ENCODE measurements around the gene HMOX2.

DNA sequence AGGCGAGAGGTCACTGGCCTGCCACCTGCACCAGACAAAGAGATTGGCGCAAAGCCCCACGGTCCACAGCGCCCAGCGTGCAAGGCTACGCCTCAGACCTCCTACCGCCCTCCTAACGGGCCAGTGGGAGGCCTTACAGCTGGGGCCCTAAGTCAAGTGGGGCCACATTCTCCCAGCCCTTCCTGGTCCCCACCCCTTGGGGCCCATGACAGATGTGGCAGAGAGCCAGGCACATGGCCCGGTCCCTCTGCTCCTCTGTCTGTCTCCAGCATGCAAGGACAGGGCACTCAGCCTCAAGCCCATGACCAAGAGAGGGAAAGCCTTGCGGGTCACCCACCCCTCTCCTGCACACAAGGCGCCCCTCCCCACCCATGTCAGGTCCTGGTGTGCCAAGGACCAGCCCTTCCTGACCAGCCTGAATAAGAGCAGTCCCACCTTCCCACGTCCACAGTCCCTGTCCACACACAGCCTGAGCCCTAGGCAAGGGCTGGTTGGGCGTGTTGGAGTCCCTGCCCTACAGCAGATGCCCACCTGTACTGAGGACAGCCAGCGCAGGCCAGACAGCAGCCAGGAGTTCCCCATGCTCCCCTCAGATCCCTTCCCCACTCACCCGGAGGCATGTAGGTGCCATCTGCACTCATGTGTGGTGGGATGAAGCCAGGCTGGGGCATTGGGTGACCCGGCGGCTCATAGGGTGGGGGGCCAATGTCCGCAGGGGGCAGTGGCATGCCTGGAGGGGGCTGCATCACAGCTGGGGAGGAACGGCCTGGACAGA lies 37.1 kb downstream of the HMOX2 start:
- TF ChIP-seq, protein P1, sequence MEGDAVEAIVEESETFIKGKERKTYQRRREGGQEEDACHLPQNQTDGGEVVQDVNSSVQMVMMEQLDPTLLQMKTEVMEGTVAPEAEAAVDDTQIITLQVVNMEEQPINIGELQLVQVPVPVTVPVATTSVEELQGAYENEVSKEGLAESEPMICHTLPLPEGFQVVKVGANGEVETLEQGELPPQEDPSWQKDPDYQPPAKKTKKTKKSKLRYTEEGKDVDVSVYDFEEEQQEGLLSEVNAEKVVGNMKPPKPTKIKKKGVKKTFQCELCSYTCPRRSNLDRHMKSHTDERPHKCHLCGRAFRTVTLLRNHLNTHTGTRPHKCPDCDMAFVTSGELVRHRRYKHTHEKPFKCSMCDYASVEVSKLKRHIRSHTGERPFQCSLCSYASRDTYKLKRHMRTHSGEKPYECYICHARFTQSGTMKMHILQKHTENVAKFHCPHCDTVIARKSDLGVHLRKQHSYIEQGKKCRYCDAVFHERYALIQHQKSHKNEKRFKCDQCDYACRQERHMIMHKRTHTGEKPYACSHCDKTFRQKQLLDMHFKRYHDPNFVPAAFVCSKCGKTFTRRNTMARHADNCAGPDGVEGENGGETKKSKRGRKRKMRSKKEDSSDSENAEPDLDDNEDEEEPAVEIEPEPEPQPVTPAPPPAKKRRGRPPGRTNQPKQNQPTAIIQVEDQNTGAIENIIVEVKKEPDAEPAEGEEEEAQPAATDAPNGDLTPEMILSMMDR (IDR thresholded peaks at IDR 0.05) = no peak
- no peak for TF ChIP-seq EP300 (IDR thresholded peaks at IDR 0.05; ENCODE audit: low read depth)

Data from transverse colon (tissue), 3 donors.